LNCAP (cell line): ENCODE data around the gene MED27.

ENCODE experiments used
- TF ChIP-seq, protein P1 (sequence below): fragments of 450-650 bp; IDR thresholded peaks from 2 replicates; pipeline ENCODE4 v1.5.1; 2017; ENCODE audit warnings: mild to moderate bottlenecking

Gene MED27

DNA sequence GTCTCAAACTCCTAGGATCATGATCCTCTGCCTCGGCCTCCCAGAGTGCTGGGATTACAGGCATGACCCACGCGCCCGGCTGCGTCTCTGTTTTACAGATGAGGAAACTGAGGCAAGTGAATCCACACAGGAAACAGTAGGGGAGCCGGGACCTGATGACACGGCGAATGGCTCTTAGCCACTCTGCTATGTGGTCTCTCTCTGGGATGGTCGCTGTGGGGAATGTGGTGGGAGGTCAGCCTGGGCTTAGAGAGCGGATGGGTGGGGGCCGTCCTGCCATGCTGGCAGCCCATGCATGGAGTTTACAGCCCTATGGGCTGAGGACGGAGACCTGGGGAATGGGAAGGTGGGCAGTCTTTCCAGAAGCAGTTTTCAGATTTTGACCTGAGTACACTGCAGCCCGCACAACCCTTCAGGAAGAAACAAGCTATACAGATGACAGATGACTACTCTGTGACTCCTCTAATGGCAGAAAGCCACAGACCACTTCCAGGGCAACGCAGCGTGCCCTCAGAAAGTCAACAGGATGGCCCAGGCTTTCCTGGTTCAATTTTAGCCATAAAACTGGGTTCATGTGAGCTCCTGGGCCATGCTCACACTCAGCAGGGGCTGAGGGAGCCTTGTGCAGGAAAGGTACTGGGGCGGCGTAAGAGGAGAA is 203.7 kb downstream of the MED27 start:
- TF ChIP-seq, protein P1, sequence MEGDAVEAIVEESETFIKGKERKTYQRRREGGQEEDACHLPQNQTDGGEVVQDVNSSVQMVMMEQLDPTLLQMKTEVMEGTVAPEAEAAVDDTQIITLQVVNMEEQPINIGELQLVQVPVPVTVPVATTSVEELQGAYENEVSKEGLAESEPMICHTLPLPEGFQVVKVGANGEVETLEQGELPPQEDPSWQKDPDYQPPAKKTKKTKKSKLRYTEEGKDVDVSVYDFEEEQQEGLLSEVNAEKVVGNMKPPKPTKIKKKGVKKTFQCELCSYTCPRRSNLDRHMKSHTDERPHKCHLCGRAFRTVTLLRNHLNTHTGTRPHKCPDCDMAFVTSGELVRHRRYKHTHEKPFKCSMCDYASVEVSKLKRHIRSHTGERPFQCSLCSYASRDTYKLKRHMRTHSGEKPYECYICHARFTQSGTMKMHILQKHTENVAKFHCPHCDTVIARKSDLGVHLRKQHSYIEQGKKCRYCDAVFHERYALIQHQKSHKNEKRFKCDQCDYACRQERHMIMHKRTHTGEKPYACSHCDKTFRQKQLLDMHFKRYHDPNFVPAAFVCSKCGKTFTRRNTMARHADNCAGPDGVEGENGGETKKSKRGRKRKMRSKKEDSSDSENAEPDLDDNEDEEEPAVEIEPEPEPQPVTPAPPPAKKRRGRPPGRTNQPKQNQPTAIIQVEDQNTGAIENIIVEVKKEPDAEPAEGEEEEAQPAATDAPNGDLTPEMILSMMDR, result no peak

- TF ChIP-seq, protein P1, result no peak
Observed at GRCh38 chr9:131874916-131875670, 204.6 kb downstream of the MED27 start.

- TF ChIP-seq, protein P1, result no peak
Observed at GRCh38 chr9:131874447-131874846, 205.2 kb downstream of the MED27 start.

GRCh38 chr9:131873891-131874440 is 205.7 kb downstream of the MED27 start:
- TF ChIP-seq, protein P1, result no peak

- TF ChIP-seq, protein P1, result no peak
Observed at GRCh38 chr9:131873335-131873734, 206.3 kb downstream of the MED27 start.

GRCh38 chr9:131872702-131873101 is 207.0 kb downstream of the MED27 start:
- TF ChIP-seq, protein P1, result no peak

DNA sequence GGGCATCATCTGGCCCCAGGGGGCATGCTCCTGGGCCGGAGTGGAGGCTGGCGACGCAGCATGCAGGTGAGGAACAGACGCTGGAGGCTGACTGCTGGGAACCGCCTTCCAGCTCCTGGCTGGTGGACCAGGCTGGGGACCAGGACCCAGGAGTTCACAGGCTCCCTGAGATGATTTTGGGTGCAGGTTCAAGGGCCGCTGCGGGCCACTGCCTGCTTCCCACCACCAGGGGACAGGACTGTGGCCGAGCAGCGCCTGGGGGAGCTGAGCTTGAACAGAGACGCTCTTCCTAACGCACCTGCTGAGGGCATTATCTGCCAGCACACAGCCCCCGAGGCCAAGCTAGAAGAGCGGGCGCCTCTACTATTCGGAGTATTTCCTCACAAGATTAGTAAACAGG is 207.7 kb downstream of the MED27 start:
- TF ChIP-seq, protein P1, result 0 out of 2 replicates have a peak, but pooled peaks have one; percentile 14
